Endothelial cell of umbilical vein (primary cell): Measurements from ENCODE around the gene AGXT. TPM values are rescaled to one million over a fixed set of nuclear protein-coding genes. Genes with fewer than 3 reads are reported as not detected.

ENCODE experiments used
- BruUV-seq: library from RNA; stranded (reverse); fragments of 400-500 nt; replicated peaks from 2 replicates; lab custom pipeline; 2021; lab: Mats Ljungman, UMichigan
- CTCF ChIA-PET: fragments of 300-600, 350-600 bp; sonication (Branson Sonifier 250); formaldehyde crosslinking; loops from one replicate; lab custom pipeline; 2021; ENCODE audit warnings: antibody characterized with exemption, inconsistent platforms; lab: Charles Lee
- POLR2A ChIA-PET: fragments of 300-600, 350-600 bp; sonication (Branson Sonifier 250); formaldehyde crosslinking; loops from one replicate; lab custom pipeline; 2021; ENCODE audit warnings: antibody characterized with exemption, inconsistent platforms; lab: Charles Lee
- DNase-seq: peaks from one replicate; pipeline ENCODE4 v3.0.0-alpha.2; 2011; ENCODE audit warnings: low read depth, low spot score
- FAIRE-seq: peaks from 2 replicates; lab custom pipeline; 2011; peaks lifted over from hg19 to GRCh38; lab: Jason Lieb, UNC
- H2AFZ ChIP-seq: 2 replicates; pipeline ENCODE4 v1.6.0; 2012; ENCODE audit warnings: low read depth, low read length, control low read depth, inconsistent platforms
- H3K27ac ChIP-seq: 2 replicates; pipeline ENCODE4 v1.5.1; 2011; ENCODE audit warnings: low read depth, mild to moderate bottlenecking, control low read depth, low read length, moderate library complexity; ENCODE audit not compliant: insufficient read depth
- H3K27me3 ChIP-seq, 2 experiments: 2 replicates each; pipeline versions ENCODE4 v1.6.0 to v1.6.1; 2011; ENCODE audit warnings: low read length in 2 of 2, mixed read lengths in 1 of 2; ENCODE audit not compliant: control insufficient read depth in 2 of 2, insufficient read depth in 2 of 2
- H3K36me3 ChIP-seq, 2 experiments: 2 replicates in 1 of 2; 3 replicates in 1 of 2; pipeline ENCODE4 v1.5.1; 2011; ENCODE audit warnings: low read length in 2 of 2, mild to moderate bottlenecking in 1 of 2, moderate library complexity in 1 of 2; ENCODE audit not compliant: control insufficient read depth in 2 of 2, insufficient read depth in 2 of 2; ENCODE audit errors: extremely low read depth in 1 of 2
- H3K4me1 ChIP-seq: 3 replicates; pipeline ENCODE4 v1.5.1; 2011; ENCODE audit warnings: mild to moderate bottlenecking, low read length; ENCODE audit not compliant: control insufficient read depth, insufficient read depth; ENCODE audit errors: extremely low read depth
- H3K4me2 ChIP-seq: 2 replicates; pipeline ENCODE4 v1.6.1; 2011; ENCODE audit warnings: low read length, control low read depth, mixed read lengths; ENCODE audit not compliant: insufficient read depth
- H3K4me3 ChIP-seq, 3 experiments: fragments of 200-600 bp in 1 of 3; sonication (generic), shearing (Covaris generic) in 1 of 3; replicated peaks in 1 of 3; 2 replicates each; pipeline ENCODE4 v1.5.1; 2011 to 2016; ENCODE audit warnings: control low read depth in 3 of 3, low read length in 3 of 3, mild to moderate bottlenecking in 2 of 3, inconsistent platforms in 1 of 3, low read depth in 1 of 3, moderate library complexity in 1 of 3; ENCODE audit not compliant: insufficient read depth in 1 of 3
- H3K79me2 ChIP-seq: 2 replicates; pipeline ENCODE4 v1.6.0; 2012; ENCODE audit warnings: low read length, inconsistent platforms; ENCODE audit not compliant: control insufficient read depth, insufficient read depth
- H3K9ac ChIP-seq: replicated peaks from 2 replicates; pipeline ENCODE3; 2011; ENCODE audit warnings: low read length, control low read depth; ENCODE audit not compliant: insufficient read depth; ENCODE audit errors: extremely low read depth
- H3K9me1 ChIP-seq: replicated peaks from 3 replicates; pipeline ENCODE4 v1.6.0; 2011; ENCODE audit warnings: mild to moderate bottlenecking, low read length; ENCODE audit not compliant: control insufficient read depth, insufficient read depth; ENCODE audit errors: extremely low read depth
- H3K9me3 ChIP-seq: replicated peaks from 2 replicates; pipeline ENCODE4 v1.5.1; 2012; ENCODE audit warnings: low read length, inconsistent platforms; ENCODE audit not compliant: control insufficient read depth, insufficient read depth
- H4K20me1 ChIP-seq: replicated peaks from 2 replicates; pipeline ENCODE3; 2011; ENCODE audit warnings: mild to moderate bottlenecking, low read length; ENCODE audit not compliant: control insufficient read depth, insufficient read depth; ENCODE audit errors: extremely low read depth
- CTCF ChIP-seq, 2 donors: IDR thresholded peaks; 1 replicate in 1 of 2; 2 replicates in 1 of 2; pipeline ENCODE4 v1.5.1; 2011; ENCODE audit warnings: low read length in 2 of 2, mild to moderate bottlenecking in 2 of 2, moderate library complexity in 2 of 2, control low read depth in 1 of 2, inconsistent platforms in 1 of 2, low read depth in 1 of 2; ENCODE audit not compliant: insufficient read depth in 1 of 2; ENCODE audit errors: extremely low read depth in 1 of 2
- EZH2 ChIP-seq: IDR thresholded peaks from 2 replicates; pipeline ENCODE4 v1.6.1; 2012; ENCODE audit warnings: borderline replicate concordance, low read depth, mild to moderate bottlenecking, moderate library complexity, low read length, inconsistent platforms; ENCODE audit not compliant: severe bottlenecking
- FOS ChIP-seq: IDR thresholded peaks from 2 replicates; pipeline ENCODE4 v1.6.1; 2011; ENCODE audit warnings: mild to moderate bottlenecking, low read length, moderate library complexity, borderline replicate concordance; ENCODE audit not compliant: insufficient read depth
- GATA2 ChIP-seq: IDR thresholded peaks from 2 replicates; pipeline ENCODE4 v1.7.0; 2011; ENCODE audit warnings: low read depth, mild to moderate bottlenecking, moderate library complexity, mixed read lengths, low read length; ENCODE audit not compliant: insufficient read length, insufficient read depth
- JUN ChIP-seq: IDR thresholded peaks from 2 replicates; pipeline ENCODE4 v1.6.1; 2011; ENCODE audit warnings: borderline replicate concordance, low read depth; ENCODE audit not compliant: insufficient read length, insufficient read depth
- MAX ChIP-seq: IDR thresholded peaks from 2 replicates; pipeline ENCODE4 v1.6.1; 2011; ENCODE audit not compliant: insufficient read depth, insufficient read length
- POLR2A ChIP-seq: IDR thresholded peaks from 2 replicates; pipeline ENCODE4 v1.6.1; 2012; ENCODE audit warnings: low read depth, mild to moderate bottlenecking, control low read depth, low read length
- POLR2AphosphoS5 ChIP-seq: IDR thresholded peaks from 2 replicates; pipeline ENCODE4 v1.6.1; 2012; ENCODE audit warnings: low read depth, mild to moderate bottlenecking, control low read depth, low read length, moderate library complexity; ENCODE audit not compliant: insufficient read depth
- dilution Hi-C: fragments of 300-500 bp; cut with MboI; formaldehyde crosslinking; loops from one replicate; pipeline ENCODE4 v1.15.0; 2019; ENCODE audit warnings: low sequenced_read_pairs; ENCODE audit not compliant: extremely low pct_ligation_motif_present
- intact Hi-C: fragments of 100-400 bp; cut with micrococcal nuclease; formaldehyde crosslinking; loops from one replicate; pipeline ENCODE4 v1.10.0; 2022
- polyA plus RNA-seq, 4 experiments: library from polyadenylated mRNA; depleted of rRNA in 3 of 4; stranded (reverse) in 3 of 4; unstranded in 1 of 4; fragments of >200 nt; gene quantifications; 2 replicates each; pipeline versions ENCODE4 v1.2.1 to v1.2.3, GENCODE V29; 2011 to 2012; ENCODE audit warnings: missing spikeins in 1 of 4
- total RNA-seq: library from RNA; stranded (reverse); gene quantifications from 2 replicates; pipeline ENCODE4 v1.2.3, GENCODE V29; 2021

Gene AGXT
- total and polyA plus RNA-seq, 2 donors (not counting 3 experiments of a cell fraction or from before 2014, with no cell fraction given): not detected

DNA sequence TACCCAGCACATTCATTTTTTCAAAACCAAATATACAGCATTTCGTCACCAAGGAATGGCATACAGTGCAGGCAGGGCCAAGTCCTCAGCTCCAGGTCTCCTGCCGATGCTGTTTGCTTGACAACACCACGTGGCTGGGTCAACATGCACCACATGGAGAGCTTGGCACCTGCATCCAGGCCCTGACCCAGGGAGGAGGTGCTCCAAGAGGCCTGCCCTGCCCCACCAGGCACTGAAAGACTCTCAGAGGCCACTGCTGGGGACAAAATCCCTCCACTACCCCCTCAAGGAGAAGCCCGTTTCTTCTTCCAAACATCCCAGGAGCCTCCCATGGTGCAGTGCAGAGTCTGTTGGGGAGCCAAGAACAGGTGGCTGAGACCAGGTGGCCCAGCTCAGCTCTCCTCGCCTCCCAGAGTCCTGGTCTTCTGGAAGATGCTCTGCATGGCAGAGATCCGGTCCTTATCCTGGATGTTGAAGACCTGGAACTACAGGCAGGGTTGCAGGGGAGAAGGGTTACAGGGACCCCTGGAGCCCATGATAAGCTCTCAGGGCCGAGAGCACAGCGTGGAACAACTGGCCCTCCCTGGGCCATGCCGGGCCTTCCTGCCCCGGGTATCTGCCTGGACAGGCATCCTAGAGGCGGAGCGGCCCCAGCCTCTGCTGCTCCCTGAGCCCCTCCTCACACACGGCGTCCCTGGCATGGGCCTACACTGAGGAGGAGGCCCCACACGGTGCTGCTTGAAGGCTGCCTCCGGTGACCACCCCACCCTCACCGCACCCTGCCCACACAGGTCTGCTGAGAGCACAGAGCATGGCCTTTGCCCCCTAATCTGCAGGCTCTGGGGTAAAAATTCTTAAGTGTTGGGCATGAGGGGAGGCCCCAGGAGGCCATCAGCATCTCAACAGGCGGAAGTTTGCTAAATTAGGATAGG, 18.3 kb downstream of the AGXT start:
- H3K9ac ChIP-seq: no peak overlapping the region
- H3K79me2 ChIP-seq: no peaks in the 10 kb centered on the region
- peaks cover 0 to 1% of the 10 kb centered on the region in 2 experiments for H3K27me3 ChIP-seq
- no peaks in the 10 kb centered on the region for H4K20me1 ChIP-seq
- POLR2A ChIA-PET: no interaction called here
- intact Hi-C loops: no loop called here
- BruUV-seq: no TSS peak
- CTCF ChIA-PET: no interaction called here
- no peak overlapping the region for H3K27ac ChIP-seq
- dilution Hi-C loops: no loop called here
- no peak overlapping the region for H3K4me2 ChIP-seq
- H3K9me3 ChIP-seq: no peaks in the 10 kb centered on the region
- FAIRE-seq: no peak
- H2AFZ ChIP-seq: no peak overlapping the region
- H3K9me1 ChIP-seq: no peaks in the 10 kb centered on the region
- H3K36me3 ChIP-seq: no peaks in the 10 kb centered on the region
- TF ChIP-seq FOS: no peak
- TF ChIP-seq EZH2: no peak
- TF ChIP-seq CTCF (IDR thresholded peaks at IDR 0.05; ENCODE audit: extremely low read depth in 1 of 2, insufficient read depth in 1 of 2, low read depth in 1 of 2, low read length in 2 of 2): no peak
- no peak for TF ChIP-seq JUN
- TF ChIP-seq POLR2A: no peak
- TF ChIP-seq MAX: no peak
- no peak for TF ChIP-seq GATA2
- no peak for TF ChIP-seq POLR2AphosphoS5
- no peak for DNase-seq
- H3K4me3 ChIP-seq: no peak overlapping the region
- H3K4me1 ChIP-seq: no peaks in the 10 kb centered on the region
